ENCODE measurements around the gene ELMO1.

DNA sequence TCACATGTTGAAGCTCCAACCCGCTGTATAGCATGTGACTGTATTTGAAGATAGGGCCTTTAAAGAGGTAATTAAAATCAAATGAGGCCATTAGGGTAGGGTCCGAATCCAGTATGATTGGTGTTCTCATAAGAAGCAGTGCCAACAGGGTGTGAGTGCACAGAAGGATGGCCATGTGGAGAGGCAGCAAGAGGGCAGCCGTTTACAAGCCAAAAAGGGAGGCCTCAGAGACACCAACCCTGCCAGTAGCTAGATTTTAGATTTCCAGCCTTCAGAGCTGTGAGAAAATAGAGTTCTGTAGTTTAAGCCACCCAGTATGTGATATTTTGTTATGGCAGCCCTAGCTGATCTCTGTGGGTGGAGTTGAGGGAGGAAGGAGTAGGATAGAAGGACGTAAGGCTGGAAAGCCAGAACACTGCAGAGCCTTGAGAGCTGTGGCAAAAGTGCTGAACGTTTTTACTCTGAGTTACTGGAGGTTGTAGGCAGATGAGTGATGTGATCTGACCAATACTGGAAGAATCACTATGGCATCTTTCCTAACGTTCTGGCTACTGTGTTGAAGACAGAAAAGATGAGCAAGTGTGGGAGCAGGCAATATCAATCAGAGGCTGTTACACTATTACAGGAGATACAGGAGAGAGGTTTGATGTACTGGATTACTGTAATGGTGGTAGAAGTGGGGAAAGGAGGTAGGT lies 334.9 kb downstream of the ELMO1 start:
- TF ChIP-seq POLR2AphosphoS5 (IDR thresholded peaks at IDR 0.05; ENCODE audit: low read depth) (no peak), CTCF (conservative IDR thresholded peaks at IDR 0.05; ENCODE audit: low read depth in 2 of 2) (no peak), CREB1 (CRISPR knock-in tag; IDR thresholded peaks at IDR 0.05; ENCODE audit: low read depth) (no peak), EZH2 (IDR thresholded peaks at IDR 0.05; ENCODE audit: low read depth, unreplicated experiment) (no peak)

Data from GM23338 (cell line).